ENCODE data around the gene ANK3.

Gene ANK3

GRCh38 chr10:59977486-59977885 is 412.2 kb downstream of the ANK3 start:
- DNase-seq (ENCODE audit: low spot score), result no peak

- DNase-seq (ENCODE audit: low spot score), result no peak
These were observed 412.8 kb downstream of the ANK3 start for GRCh38 chr10:59976909-59977308.

All from pons (tissue), 1 donor.